Activated CD8-positive, alpha-beta memory T cell treated with anti-CD3 and anti-CD28 coated beads for 4 hours (primary cell): Measurements from ENCODE around the gene ADAT3.
A peak's percentile ranks its signal among the peaks of the same experiment; 100 is the strongest.

Experiments used
- DNase-seq, 2 donors: peaks; one replicate each; pipeline ENCODE4 v3.0.0-alpha.2; 2020; ENCODE audit warnings: low read depth in 2 of 2

Gene ADAT3

DNA sequence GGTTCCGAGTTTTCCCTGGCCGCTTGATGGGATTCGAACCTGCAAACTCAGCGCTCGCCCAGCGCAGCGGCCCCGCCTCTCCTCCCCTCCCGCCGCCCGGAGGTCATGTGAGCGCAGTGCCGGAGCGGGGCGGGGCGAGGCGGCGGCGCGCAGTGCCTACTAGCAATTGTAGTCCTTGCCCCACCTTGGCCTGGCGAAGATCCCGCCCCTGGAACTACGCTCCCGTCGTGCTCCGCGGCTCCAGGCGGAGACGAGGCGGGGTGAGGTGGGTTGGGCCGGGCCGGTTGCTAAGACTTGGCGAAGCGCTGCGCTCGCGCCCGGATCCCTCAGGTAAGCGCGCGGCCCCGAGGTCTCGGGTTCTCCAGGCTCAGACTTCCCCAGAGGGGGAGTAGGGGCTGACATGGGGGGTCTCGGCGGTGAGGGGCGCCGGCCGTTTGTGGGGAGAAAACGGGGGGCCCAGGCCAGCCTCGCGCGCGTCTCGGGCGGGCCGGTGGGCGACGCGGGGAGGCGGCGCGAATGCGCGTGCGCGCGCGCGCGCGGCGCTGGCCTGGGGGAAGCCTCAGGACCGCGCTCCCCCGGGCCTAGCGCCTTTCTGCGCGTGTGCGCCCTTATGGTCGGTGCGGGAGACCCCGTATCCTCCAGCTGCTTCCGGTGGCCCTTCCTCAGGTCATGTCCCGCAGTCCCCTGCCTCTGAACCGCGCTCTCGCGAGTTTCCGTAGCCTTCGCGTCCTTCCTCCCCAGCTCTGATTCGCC is at the start of gene ADAT3, which contains the start of gene SCAMP4:
Gene ADAT3 (plus strand): TSS at position 290 of the 753 bp plus-strand sequence. CDS start 6,649 bp downstream, outside the sequence.
Gene SCAMP4 (plus strand): TSS at position 290 of the 753 bp plus-strand sequence. CDS start 9,621 bp downstream, outside the sequence.
- DNase-seq = peak; percentile 95 to 97

DNA sequence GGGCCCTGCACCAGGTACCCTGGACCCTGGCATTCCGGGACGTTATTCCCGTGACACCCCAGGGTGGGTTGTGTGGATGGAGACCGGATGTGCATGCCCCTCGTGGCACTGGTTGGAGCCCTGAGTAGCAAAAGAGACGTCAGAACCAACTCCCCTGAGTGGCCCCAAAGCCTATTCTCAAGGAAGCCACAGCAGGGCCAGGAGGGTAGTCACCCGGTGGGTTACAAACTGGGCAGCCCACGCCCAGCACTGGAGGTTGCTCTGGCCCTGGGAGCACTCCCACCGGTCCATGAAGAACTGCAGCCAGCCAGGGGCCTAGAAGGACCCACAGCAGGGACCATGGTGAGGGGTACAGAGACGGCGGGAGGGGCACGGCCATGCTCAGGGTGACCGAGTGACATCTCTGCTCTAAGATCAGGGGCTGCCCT is 49.4 kb upstream of the ADAT3 start:
- no peak for DNase-seq

DNA sequence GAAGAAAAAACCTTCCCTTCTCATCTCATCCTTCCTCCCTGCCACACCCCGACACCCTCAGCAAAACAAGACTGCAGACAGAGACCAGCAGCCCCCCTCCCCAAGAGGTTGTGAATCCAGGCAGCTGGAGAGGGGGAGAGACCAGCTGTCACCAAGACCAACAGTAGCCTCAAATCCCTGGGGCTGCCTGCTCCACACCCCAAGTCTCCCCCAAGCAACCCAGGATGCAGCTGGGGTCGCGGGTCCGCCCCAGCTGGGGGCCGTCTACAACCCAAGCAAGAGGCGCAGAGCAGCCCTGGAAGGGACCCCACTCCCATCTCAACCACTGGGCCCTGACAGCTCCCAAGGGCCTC is 48.9 kb upstream of the ADAT3 start:
- no peak for DNase-seq

DNA sequence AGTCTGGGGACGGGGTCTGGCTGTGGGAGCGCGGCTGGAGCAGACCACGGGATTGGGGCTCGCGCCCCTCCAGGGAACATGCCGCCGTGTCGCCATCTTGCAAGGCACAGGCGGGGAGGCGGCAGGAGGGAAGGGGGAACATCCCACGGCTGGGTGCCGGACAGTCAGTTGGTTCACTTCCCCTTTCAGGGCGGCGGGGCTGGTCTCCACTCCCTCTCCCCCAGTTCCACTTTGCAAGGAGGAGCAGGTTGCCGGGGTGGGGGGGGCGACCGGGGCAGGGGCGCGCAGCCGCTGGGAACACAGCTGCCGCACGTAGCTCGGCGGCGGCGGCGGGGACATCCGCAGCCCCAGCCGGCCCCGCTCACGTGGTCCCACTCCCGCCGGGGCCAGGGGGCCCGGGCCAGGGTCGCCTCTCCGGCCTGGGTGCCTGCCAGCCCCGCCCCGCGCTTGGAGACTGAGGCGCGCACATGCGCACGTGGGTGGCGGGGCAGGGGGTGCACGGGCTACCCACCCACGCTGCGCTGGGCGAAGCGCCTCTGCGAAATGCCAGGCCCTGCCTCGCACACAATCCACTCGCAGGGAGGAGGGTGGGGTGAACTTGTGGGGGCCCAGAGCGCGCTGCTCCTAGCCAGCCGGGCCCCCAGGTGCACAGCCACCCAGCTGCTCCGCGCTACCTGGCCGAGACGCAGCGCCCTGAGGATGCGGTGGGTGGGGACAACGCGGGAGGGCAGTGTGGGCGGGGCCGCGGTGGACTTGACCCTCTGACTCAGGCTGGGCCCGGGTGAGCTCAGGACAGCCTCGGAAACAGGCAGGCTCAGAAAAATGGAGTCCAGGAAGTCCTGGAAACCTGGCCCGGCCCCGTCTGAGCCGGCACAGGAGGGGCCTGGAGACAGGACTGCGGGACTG is 48.2 kb upstream of the ADAT3 start:
- DNase-seq = no peak

DNA sequence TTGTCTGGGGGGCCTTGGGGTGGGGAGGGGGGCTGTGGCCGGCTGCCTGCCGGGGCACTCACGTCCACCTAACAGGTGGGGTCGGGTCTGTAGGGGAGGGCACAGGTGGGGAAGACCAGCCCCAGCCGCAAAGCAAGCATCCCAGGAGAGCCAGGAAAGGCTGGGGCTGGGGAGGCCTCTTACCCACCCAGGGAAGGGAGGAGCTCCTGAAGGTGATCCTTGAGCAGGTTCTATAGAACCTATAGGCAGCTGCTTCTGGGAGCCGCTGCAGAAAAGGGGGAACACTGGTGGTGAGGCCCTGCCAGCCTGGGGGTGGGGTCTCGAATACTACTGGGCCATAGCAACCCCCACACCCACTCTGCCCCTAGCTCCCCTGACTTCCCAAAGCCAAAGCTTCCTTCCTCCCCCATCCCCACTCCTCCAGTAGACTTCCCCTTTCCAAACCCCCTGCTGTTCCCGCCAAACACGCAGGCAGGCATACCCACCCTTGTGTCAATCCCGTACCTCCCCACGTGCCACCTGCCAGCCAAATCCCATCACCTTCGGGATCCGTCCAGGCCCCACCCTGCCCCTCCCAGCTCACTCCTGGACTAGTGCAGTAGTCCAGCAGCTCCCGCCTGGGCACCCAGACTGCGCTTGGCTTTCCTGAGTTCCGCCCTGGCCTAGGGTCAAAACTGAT is 47.4 kb upstream of the ADAT3 start:
- DNase-seq = no peak

DNA sequence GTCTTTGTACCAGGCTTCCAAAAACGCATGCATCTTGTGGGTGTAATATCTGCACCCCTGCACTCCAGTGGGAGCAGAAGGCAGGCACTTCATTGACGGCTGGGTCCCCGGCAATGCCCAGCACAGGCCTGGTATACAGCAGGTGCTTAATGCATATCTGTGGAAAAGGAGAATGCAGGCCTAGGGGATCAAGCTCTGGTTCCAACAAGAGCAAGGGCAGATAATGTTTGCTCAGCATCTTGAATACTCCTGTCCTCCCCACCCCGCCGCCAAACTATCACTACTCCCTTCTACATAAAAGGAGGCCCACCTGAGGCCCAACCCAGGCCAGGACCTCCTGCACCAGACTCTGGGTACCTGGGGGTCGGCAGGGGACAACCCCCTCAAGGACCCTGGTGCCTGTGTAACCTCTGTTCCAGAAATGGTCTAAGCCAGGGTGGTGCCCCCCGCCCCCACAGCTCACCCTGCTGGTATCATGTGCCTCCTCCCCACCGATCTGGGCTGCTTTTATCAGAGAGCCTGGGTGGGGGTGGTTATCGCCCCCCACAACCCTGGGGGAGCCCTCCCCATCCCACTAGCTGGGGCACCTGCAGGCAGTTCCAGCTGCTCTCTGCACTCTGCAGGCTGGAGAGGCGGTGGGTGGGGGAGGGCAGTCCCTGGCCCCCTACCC is 46.7 kb upstream of the ADAT3 start:
- no peak for DNase-seq

DNA sequence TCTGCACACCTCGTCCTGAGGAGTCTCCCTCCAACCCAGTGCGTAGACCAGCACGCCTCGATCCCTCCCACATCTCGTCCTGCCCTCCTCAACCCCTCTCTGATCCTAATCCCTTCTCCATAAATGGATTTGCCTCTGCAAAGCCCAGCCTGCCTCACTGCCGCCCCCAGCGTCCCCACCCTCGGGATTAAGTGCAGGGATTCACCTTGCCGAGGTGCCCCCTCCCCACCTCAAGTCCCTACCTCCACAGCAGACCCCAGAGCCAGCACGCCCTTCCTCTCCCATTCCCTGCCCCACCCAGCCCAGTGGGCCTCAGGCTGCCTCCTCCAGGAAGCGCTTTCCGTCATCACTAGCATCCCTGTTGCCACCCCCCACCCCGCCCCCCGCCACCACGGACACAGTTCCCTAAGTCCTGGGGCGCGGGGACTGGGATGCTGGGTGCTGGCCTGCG is 45.8 kb upstream of the ADAT3 start:
- DNase-seq = no peak

DNA sequence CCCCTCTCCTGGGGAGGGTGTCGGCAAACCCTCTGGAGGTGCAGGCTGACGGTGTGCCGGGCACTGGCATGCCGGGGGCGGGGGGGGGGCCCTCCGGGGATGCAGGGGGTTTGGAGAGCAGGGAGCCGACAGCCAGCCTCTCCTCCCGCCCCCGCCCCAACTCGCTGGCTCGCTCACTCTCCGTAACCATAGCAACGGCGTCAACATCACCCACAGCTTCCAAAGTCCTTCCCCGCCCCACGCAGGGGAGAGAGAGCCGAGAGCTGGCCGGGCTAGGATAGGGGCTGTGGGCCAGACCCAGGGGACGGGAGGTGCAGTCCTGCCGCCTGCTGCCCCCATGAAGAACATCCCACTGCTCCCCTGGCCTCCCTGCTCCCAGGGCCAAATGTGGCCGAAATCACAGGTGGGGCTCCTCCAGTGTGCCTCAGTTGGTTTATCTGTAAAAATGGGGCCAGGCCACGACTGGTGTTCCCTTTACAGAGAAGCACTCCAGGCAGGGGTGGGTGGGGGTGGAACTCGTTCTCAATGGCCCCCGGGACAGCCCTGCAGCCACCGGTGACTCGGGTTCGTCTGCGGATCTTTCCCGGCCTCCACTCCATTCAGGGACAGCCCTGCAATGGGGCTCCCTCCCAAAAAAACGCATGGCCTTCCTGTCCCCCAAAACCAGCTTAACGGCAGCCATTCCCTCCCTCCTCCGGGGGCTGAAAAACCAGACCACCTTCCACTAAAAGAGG is 45.0 kb upstream of the ADAT3 start:
- DNase-seq = no peak

DNA sequence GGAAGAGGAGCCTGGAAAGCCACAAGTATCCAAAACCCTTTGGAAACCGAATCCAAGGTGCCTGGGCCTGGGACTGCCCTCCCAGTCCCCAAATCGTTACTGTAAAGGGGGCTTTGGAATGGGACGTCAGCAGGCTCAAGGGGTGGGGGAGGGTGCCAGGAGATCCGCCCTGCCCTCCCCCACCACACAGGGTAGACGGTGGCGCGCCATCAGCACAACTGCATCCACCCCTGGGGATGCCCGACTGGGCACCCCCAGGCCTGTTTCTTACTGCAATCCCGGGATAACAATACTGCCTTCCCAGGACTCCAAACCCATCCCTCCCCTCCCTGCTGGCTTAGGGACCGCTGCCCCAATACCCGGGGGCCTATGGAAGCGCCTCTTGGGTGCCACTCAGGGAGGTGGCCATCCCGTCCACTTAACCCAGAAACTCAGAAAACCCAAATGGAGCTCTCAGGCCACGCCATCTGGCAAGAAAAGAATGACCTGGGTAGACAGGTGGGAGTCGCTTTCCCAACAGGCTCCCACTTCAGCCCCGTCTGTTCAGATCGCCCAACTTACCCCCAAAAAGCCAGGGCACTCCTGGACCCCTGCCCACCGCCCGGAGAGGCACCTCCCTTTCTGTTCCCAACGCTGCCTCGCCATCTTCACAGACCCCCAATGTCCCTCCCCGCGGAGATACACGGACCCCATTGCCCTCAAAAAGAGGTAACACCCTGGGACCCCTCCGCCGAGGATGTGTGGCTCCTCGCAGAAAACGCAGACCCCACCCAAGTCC is 44.2 kb upstream of the ADAT3 start:
- no peak for DNase-seq

DNA sequence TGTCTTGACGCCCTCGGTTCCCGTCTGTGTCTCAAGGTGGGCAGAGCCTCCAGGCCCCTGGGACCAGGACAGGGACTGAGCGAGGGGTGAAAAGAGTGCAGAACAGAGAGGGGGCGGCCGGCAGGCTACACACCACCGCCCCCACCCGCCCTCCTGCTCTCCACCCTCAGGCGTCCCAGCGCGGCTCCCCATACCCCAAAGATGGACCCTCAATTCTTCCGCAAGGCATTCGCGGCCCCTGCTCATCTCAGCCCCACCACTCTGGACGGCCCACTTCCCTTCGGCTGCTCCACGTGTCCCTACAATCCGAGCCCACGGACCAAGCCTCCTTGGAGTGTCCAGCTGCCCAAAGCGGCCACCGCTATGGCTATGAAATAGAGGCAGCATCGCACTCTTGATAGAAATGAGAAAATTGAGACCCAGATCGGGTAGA is 43.6 kb upstream of the ADAT3 start:
- DNase-seq = no peak

DNA sequence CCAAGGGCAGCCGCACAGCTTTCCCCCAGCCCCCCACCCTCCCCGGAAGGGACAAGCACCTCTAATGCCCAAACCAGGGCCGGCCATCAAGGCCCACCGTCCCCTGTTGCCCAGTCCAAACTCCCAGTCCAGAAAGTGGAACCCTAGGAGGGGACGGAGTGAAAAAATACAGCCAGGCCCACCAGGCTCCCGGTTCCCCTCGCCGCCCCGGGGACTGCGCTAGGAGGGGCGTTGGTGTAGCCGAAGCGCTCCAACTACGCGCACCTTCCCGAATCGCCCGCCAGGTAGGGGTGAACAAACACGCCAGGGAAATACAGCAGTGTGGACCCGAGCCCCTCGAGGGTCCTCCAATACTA is 43.2 kb upstream of the ADAT3 start:
- DNase-seq = no peak

DNA sequence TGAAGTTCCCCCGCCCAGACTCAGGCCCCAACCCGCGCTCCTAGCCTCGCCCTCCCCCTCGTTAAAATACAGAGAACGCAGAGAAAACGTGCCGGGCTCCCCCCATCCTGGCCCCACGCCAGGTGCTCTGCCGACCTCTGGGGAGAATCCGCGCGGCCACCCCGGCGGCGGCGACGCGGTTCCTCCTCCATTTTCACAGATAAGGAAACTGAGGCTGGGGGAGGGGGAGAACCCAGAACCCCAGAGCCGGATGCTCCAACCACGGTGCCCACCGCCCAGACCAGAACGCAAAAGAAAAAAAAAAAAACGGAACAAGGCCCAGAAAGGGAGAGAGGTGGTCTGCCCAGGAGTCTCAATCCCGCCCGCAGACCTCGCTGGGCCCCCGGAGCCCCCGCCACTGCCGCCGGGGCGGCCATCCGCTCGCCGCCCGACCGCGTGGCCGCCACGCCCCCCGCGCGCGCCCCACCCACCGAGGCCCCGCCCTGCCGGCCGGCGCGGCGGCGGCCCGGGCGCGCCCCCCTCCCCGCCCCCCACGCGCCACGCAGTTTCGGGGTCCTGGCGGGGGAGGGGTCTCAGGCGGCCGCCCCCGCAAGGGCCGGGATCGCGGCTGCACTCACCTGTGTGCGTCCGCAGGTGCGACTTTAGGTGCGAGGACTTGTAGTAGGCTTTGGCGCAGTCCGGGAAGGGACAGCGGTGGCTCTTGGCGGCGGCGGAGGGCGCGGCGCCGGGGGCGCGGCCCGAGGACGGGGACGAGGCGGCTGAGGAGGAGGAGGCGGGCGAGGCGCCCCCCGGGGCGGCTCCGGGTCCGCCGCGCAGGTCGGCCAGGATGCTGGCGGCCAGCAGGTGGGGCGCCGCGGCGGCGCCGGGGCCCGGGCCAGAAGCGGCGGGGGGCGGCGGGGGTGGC is 42.5 kb upstream of the ADAT3 start:
- DNase-seq = no peak

DNA sequence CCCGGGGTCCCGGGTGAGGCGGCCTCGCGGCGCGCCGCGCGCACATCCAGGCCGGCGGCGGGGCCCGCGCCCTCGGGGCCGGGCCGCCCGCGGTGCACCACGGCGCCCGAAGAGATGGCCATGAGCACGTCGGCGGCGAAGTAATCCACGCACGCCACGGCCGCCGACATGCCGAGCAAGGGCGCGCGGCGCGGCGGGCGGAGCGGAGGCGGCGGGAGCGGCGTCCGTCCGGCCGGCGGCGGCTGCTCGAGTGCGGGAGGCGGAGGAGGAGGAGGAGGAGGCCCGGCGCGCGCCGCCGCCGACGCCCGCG is 41.9 kb upstream of the ADAT3 start, which contains the start of gene KLF16:
Gene KLF16 (minus strand): TSS at position 252 of the 310 bp plus-strand sequence. CDS start 82 bp downstream, at position 170.
- DNase-seq = no peak

DNA sequence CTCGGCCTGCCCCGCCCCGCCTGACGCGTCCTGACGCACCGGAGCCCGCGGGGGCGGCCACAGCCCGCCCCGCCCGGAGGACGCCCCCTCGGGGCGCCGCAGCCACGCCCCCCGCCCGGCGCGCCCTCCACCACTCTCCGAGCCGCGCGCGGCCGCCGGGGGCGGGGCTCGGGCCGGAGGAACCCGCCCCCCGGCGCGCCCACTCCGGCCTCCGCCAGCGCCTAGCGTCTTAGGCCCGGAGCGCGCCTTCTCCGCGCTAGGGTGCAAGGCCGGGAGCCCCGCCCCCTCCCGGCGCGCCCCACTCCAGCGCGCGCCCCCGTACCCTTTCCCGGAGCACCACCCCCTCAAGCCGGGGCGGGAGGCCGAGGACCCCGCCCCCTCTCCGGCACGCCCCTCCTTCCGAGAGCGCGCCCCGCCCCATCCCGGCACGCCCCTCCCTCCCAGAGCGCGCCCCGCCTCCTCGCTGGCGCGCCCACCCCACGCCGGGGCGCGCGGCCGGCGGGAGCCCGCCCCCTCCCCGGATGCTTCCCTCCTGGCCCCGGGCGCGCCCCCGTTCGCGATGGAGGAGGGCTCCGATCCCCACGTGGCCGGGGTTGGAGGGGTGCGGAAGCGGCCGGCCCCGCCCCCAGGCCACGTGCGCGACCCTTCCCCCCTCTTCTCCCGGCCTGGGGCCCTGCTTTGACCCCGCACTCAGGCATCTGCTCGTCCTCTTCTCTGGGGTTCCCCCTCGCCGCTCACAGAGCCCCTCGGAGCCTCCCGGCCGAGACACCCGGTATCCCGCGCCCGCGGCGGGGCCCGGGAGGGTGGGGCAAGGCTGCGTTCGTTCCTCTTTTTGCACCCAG is 41.3 kb upstream of the ADAT3 start:
- DNase-seq = peak; percentile 88 to 91

DNA sequence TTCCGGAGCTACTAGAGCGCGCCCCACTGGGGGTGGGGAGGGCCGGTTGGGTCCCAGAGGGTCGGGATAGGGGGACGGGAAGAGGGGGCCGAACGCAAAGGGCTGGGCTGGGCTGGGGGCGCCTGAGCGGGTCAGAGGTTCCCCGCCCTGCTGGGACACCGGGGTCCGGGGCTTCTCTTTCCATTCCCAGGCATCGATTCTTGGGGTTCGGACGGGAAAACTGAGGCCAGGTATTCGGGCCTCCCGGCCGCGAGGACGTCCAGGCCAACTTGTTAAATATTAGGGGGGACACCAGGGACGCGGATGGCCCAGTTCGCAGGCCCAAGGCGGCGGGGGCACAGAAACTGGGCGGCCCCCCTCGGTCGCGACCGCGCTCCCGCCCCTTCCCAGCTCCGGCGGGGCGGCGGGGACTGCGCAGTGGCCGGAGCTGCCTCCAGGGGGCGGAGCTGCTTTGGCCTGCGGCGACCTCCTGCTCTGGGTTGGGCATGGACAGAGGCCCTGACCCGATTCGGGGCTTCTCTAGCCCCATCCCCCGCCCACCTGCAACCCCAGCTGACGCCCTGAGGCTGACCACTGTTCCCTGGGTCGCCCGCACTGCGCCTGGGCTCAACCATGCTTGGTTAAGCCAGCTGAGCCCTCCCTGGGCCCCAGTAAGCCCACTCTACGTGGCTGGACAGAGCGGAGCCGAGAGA is 40.6 kb upstream of the ADAT3 start:
- DNase-seq = no peak

DNA sequence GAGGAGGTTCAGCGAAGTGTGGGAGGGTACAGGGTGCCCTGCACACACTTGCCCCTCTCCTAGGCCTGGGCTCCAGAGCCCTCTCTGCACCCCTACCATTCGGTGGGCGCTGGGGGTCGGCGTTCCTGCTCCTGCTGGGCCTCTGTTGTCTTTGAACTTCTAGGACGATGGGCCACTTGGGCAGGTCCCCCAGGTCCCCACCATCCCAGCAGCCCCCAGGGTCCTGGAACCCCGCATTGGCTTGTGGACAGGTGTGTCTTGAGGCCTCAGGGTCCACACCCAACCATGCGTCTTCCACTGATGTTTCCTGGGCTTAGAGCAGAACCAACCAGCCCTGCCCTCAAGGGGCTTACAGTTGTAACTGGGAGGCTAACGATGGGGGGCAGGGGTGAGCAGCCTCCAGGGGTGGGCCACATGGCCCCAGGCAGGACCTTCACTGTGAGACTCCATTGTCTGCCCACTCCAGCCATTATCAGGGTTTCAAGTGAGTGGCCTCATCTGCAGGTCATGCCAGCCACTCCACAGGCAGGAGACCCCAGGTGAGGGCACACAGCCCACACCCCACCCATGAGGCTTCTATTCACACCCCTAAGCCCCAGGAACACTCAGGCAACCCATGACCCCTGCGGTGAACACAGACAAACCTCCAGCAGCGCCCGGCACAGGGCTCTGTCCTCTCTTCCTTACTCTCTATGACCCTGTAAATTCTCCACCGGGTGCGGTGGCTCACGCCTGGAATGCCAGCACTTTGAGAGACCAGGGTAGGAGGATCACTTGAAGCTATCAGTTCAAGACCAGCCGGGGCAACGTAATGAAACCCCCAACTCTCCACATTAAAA is 39.8 kb upstream of the ADAT3 start:
- DNase-seq = no peak
